ENCODE results near the gene DHRS4L2. TPM values are rescaled to one million over a fixed set of nuclear protein-coding genes. Genes with fewer than 3 reads are reported as not detected.

The DHRS4L2 gene
- polyA plus RNA-seq, 4 donors: 28.4 to 43.5 (median 36.9) TPM

DNA sequence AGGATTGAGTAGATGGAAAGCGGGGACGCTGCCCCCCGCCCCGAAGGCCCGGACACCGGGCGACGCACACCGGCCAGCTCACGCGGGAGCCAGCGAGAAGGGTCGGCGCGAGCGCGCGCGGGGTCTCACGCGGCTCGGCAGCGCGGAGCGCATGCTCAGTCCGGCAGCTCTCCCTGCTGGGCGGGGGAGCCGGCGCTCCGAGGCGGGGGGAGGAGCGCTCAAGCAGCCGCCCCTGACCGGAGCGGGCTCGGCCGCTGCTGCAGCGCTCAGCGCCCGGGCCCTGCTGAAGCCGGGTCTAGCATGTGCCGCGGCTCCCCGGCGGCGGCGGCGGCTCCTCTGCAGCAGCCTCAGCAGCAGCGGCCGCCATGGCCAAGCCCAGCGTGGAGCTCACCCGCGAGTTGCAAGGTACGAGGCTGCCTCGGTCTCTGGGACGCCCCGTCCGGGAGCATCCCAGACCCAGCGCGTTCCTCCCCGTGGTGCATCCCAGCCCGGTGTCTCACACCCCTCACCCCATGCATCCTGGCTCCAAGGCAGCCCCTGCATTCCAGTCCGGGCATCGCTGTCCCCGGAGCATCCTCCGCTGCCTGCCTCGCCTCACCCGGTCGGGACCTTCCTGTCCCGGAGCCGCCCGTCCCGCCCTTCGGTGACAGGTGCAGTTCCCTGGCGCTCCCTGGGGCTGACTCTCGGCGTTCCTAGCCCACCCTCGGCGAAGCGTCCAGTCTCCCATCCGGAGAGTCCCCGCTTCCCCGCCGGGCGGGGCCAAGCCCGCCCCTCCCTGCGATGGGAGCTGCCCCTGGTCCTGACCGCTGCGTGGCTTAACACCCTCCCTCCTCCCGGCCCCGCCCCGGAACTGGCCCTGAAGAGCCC lies 63.3 kb downstream of the DHRS4L2 start, which contains the start of gene CARMIL3:
Gene CARMIL3 (plus strand): TSS at position 221 of the 867 bp plus-strand sequence. CDS start 145 bp downstream, at position 366.
- DNase-seq (ENCODE audit: low read depth in 4 of 4, low spot score in 2 of 4): peak in 1 of 4 donors; percentile 65

DNA sequence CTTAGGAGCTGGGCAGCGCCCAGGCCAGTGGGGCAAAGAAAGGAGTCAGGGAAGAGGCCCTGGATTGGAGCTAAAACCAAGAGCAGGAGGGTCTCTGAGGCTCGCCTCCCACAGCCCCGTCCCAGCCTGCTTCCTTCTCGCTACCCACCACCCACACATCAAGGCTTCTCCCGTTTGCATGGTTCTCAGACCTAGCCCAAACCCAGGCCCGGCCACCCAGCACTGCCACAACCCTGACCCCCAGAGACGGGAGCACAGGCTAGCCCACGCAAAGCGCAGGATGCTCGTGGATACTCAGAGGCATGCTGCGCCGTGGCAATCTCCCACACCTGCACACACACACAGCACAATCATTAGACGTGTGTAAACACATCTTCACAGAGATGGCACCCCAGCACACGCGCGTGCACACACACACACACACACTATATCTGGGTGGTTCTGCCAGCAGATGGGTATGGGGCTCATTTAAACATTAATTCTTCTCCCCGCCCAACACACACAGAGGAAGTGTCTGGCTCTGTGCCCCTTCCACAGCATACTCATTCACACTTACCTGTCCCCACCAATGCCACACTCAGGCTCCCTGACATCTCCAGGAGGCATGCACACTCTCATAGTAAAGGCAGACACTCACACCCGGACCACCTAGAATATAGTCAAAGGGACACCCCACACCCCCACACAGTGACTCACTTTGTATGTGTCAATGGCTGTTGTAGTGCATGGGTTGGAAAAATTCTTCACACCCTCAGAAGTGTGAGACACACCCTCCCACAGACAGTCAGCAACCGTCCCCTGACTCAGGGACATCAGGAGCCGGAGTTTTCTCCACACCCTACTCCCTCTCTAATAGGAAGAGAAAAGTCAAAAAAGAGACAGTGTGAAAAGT lies 64.2 kb downstream of the DHRS4L2 start:
- DNase-seq (ENCODE audit: low read depth in 4 of 4, low spot score in 2 of 4): no peak

DNA sequence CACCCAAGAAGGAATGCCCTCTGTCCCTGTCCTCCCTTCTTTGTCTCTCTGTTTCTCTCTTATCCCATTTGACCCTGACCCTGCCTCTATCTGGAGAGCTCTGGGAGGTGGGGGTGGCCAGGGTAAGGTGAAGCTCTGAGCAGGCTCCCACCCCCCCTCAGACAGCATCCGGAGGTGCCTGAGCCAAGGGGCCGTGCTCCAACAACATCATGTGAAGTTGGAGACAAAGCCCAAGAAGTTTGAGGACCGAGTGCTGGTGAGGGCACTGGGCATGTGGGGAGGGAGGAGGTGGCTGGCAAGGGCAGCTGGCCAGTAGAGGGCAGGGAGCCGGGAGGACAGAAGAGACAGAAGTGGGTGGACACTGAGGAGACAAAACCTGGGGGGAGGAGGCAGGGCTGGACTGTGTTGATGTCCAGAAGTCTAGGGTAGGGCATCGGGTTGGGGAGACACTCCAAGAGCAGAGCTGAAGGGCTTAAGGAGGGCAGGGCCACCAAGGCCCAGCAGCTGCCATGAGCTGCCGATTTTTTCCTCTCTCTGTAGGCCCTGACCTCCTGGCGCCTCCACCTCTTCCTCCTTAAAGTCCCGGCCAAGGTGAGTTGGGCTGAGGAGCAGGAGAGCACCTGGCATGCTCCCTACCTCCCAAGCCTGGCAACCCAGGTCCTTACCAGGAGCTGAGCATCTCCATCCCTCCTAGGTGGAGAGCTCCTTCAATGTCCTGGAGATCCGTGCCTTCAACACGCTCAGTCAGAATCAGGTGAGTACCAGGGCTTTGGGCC lies 65.0 kb downstream of the DHRS4L2 start:
- no peak for DNase-seq (ENCODE audit: low read depth in 4 of 4, low spot score in 2 of 4)

DNA sequence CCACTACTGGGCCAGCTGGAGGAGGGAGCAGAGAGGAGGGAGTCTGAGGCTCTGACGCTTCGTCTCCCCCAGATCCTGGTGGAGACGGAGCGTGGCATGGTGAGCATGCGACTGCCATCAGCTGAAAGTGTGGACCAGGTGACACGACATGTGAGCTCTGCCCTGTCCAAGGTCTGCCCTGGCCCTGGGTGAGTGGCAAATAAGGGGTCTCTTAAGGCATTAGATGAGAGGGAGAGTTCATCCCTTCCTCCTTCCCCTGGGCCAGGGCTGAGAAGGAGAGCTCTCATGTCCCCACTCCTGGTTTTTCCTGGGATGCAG lies 65.6 kb downstream of the DHRS4L2 start:
- no peak for DNase-seq (ENCODE audit: low read depth in 4 of 4, low spot score in 2 of 4)

DNA sequence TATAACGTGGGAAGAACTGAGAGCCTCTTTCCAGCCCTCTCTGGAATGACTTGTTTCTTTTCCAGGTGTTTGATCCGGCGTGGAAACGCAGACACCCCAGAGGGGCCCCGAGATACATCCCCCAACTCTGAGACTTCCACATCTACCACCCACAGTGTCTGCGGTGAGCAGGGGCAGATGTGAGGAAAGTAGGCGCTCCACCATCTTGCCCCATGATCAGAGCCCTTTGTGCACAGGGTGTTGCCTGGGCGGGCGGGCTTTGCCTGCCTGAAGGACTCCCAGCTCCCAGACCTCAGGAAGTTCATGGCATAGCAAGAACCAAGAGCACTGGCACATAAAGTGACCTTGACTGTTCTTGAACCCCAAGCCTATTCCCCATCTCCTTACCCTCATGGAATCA lies 65.9 kb downstream of the DHRS4L2 start:
- DNase-seq (ENCODE audit: low read depth in 4 of 4, low spot score in 2 of 4): no peak

Other genes with a start within 250 kb of the DHRS4L2 start
- gene DHRS4, start 35.2 kb upstream of the DHRS4L2 start, polyA plus RNA-seq (ENCODE audit: insufficient read length in 4 of 4): 10 to 100 TPM; 47.4 to 60.4 (median 56.5) TPM
- 1 to 10 TPM; 1.3 to 2.4 (median 1.7) TPM for gene CARMIL3, start 63.1 kb downstream of the DHRS4L2 start, polyA plus RNA-seq (ENCODE audit: insufficient read length in 4 of 4)
- gene CPNE6, start 82.6 kb downstream of the DHRS4L2 start, polyA plus RNA-seq (ENCODE audit: insufficient read length in 4 of 4): under 1 TPM in 1 of 4 donors, not detected in 3; 0.11 TPM
- gene PCK2, start 105.4 kb downstream of the DHRS4L2 start, polyA plus RNA-seq (ENCODE audit: insufficient read length in 4 of 4): 10 to 100 TPM; 28.6 to 35.6 (median 30.8) TPM
- gene DCAF11, start 125.8 kb downstream of the DHRS4L2 start, polyA plus RNA-seq (ENCODE audit: insufficient read length in 4 of 4): 10 to 100 TPM; 77.2 to 88.6 (median 83.0) TPM
- 1 to 10 TPM; 2.2 to 5.2 (median 3.0) TPM for gene NRL, start 126.0 kb downstream of the DHRS4L2 start, polyA plus RNA-seq (ENCODE audit: insufficient read length in 4 of 4)
- 1 to 10 TPM in 3 of 4 donors, under 1 TPM in 1; 0.48 to 2.2 (median 1.3) TPM for gene FITM1, start 141.7 kb downstream of the DHRS4L2 start, polyA plus RNA-seq (ENCODE audit: insufficient read length in 4 of 4)
- gene PSME1, start 147.3 kb downstream of the DHRS4L2 start, polyA plus RNA-seq (ENCODE audit: insufficient read length in 4 of 4): 100 to 1,000 TPM; 185 to 235 (median 203) TPM
- 10 to 100 TPM; 12.3 to 29.3 (median 22.3) TPM for gene EMC9, start 152.7 kb downstream of the DHRS4L2 start, polyA plus RNA-seq (ENCODE audit: insufficient read length in 4 of 4)
- gene PSME2, start 157.7 kb downstream of the DHRS4L2 start, polyA plus RNA-seq (ENCODE audit: insufficient read length in 4 of 4): 100 to 1,000 TPM; 150 to 177 (median 159) TPM
- gene RNF31, start 158.6 kb downstream of the DHRS4L2 start, polyA plus RNA-seq (ENCODE audit: insufficient read length in 4 of 4): 10 to 100 TPM; 43.6 to 60.2 (median 57.7) TPM
- gene IRF9, start 172.3 kb downstream of the DHRS4L2 start, polyA plus RNA-seq (ENCODE audit: insufficient read length in 4 of 4): 10 to 100 TPM; 52.3 to 68.0 (median 59.7) TPM
- 10 to 100 TPM; 46.0 to 93.7 (median 68.0) TPM for gene REC8, start 183.2 kb downstream of the DHRS4L2 start, polyA plus RNA-seq (ENCODE audit: insufficient read length in 4 of 4)
- gene IPO4, start 199.9 kb downstream of the DHRS4L2 start, polyA plus RNA-seq (ENCODE audit: insufficient read length in 4 of 4): 10 to 100 TPM; 32.7 to 40.9 (median 37.0) TPM
- gene TM9SF1, start 206.5 kb downstream of the DHRS4L2 start, polyA plus RNA-seq (ENCODE audit: insufficient read length in 4 of 4): 10 to 100 TPM; 31.9 to 52.0 (median 43.9) TPM
- gene TSSK4, start 216.8 kb downstream of the DHRS4L2 start, polyA plus RNA-seq (ENCODE audit: insufficient read length in 4 of 4): 10 to 100 TPM in 2 of 4 donors, 1 to 10 TPM in 2; 3.1 to 13.9 (median 7.2) TPM
- gene CHMP4A, start 224.6 kb downstream of the DHRS4L2 start, polyA plus RNA-seq (ENCODE audit: insufficient read length in 4 of 4): 10 to 100 TPM; 43.3 to 76.6 (median 53.2) TPM
- 10 to 100 TPM; 10.2 to 18.0 (median 12.1) TPM for gene MDP1, start 227.1 kb downstream of the DHRS4L2 start, polyA plus RNA-seq (ENCODE audit: insufficient read length in 4 of 4)
- 100 to 1,000 TPM; 206 to 248 (median 222) TPM for gene NEDD8, start 243.4 kb downstream of the DHRS4L2 start, polyA plus RNA-seq (ENCODE audit: insufficient read length in 4 of 4)
- gene GMPR2, start 244.0 kb downstream of the DHRS4L2 start, polyA plus RNA-seq (ENCODE audit: insufficient read length in 4 of 4): 100 to 1,000 TPM; 106 to 121 (median 117) TPM